ENCODE data around the gene NUTM2D.
"Not testable (repeated sequence)": the region's sequence is repeated elsewhere in the genome, so short reads cannot be mapped to it uniquely, and the experiment has no call there.

Gene NUTM2D

GRCh38 chr10:87342711-87343258 lies 14.8 kb upstream of the NUTM2D start:
- peak overlapping the region; percentile 37 for H3K4me3 ChIP-seq (ENCODE audit: control insufficient read depth, low read depth, low read length)
- peak; percentile 43 for TF ChIP-seq CTCF (IDR thresholded peaks at IDR 0.05; ENCODE audit: control insufficient read depth, insufficient read depth, low read depth, low read length, missing control alignments)
- DNase-seq (ENCODE audit: low read depth) = peak; percentile 5

DNA sequence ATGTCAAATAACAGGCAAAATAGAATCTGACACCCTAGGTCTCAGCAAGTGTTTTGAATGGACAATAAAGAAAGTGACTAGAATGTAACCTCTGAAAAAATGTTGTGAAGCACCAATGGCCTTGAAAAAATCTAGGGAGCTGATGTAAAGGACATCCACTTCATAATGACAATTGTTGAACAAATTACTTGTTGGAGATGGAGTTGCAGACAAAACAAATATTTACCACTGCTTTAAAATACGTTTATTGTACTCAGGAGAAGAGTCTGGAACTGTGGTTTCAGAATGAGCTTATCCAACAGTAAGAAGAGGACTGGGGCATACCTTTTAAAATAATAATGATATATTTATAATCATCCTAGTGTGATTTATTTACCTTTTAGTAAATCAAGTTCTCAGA lies 11.8 kb upstream of the NUTM2D start:
- not testable (repeated sequence) for H3K4me3 ChIP-seq (ENCODE audit: control insufficient read depth, low read depth, low read length); DNase-seq (ENCODE audit: low read depth)

- DNase-seq (ENCODE audit: low read depth); H3K4me3 ChIP-seq (ENCODE audit: control insufficient read depth, low read depth, low read length): not testable (repeated sequence)
Measured at GRCh38 chr10:87350161-87350560, 7.4 kb upstream of the NUTM2D start.

DNA sequence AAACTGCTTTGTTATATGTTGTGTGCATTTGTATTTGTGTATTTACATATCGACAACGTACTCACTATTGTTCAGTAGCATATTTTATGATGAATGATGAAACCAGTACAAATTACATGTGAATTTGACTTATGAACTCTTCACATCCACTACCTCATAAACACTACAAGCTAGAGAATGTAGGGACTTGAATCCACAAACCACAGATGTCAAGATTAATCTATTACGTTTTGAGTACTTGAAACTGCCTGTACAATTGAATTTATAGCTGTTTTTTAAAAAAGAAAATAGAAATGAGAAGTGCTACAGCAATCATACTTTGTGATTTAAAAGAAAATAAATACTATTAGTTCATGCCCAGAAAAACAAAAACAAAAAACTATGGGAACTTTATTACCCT lies 4.7 kb upstream of the NUTM2D start:
- not testable (repeated sequence) for DNase-seq (ENCODE audit: low read depth); H3K4me3 ChIP-seq (ENCODE audit: control insufficient read depth, low read depth, low read length)

DNA sequence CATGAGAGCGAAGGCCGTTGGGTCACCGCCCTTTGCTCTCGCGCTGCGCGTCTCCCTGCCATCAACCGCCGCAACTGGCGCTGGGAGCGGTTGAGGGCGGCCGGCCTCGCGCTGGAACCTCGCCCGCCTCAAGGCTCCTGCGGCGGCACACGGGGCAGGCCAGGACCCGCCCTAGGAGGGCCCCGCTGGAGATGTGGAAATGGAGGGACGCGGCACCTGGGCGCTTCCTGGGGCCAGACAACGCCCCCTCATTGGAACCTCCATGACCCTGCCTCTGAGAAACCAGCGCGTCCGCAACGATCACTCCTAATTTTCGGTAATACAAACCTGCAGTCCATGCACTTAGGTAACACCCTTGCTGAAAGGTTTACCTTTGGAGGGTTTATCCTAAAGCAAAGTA lies 2.4 kb upstream of the NUTM2D start:
- not testable (repeated sequence) for H3K4me3 ChIP-seq (ENCODE audit: control insufficient read depth, low read depth, low read length); DNase-seq (ENCODE audit: low read depth)

GRCh38 chr10:87358159-87358558 lies 615 bp downstream of the NUTM2D start:
- DNase-seq (ENCODE audit: low read depth); H3K4me3 ChIP-seq (ENCODE audit: control insufficient read depth, low read depth, low read length): not testable (repeated sequence)

- H3K4me3 ChIP-seq (ENCODE audit: control insufficient read depth, low read depth, low read length); DNase-seq (ENCODE audit: low read depth): not testable (repeated sequence)
Measured at GRCh38 chr10:87369514-87370112, 12.1 kb downstream of the NUTM2D start.

DNA sequence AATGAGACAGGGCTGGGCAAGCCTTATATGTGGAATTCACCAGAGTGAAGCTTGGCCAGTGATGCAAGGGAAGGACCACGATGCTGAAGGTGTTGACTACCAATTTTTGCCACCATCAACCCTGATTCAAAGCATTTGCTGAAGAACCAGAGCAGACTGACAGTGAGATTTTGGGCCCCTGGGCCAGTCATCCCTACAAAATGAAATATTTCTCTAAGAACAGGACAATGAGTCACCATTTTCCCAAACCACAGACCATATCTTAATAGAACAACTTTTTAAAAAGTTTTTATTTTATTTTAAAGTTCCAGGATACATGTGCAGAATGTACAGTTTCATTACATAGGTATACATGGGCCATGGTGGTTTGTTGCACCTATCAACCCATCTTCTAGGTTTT lies 16.5 kb downstream of the NUTM2D start:
- DNase-seq (ENCODE audit: low read depth) = peak; percentile 1
- not testable (repeated sequence) for H3K4me3 ChIP-seq (ENCODE audit: control insufficient read depth, low read depth, low read length)

- not testable (repeated sequence) for DNase-seq (ENCODE audit: low read depth); H3K4me3 ChIP-seq (ENCODE audit: control insufficient read depth, low read depth, low read length)
Measured at GRCh38 chr10:87379115-87379514, 21.6 kb downstream of the NUTM2D start.

- DNase-seq (ENCODE audit: low read depth); H3K4me3 ChIP-seq (ENCODE audit: control insufficient read depth, low read depth, low read length): not testable (repeated sequence)
Measured at GRCh38 chr10:87383149-87383857, 25.8 kb downstream of the NUTM2D start.

GRCh38 chr10:87384283-87384682 lies 26.7 kb downstream of the NUTM2D start:
- not testable (repeated sequence) for DNase-seq (ENCODE audit: low read depth); H3K4me3 ChIP-seq (ENCODE audit: control insufficient read depth, low read depth, low read length)

DNA sequence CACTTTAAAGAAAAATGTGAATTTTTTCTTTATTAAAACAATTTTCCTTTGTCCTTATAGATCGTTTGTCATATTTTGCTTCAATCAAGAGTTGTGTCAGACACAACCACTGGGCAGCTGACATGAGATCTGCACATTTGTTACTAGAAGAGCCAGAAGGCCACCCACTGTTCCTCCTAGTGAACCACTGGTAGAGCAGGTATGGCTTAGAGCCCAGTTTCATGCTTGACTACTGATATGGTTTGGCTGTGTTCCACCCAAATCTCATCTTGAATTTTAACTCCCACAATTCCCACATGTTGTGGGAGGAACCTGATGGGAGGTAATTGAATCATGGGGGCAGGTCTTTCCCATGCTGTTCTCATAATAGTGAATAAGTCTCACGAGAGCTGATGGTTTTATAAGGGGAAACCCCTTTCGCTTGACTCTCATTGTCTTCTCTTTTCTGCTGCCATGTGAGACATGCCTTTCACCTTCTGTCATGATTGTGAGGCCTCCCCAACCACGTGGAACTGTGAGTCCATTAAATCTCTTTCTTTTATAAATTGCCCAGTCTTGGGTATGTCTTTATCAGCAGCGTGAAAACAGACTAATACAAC lies 28.3 kb downstream of the NUTM2D start:
- not testable (repeated sequence) for DNase-seq (ENCODE audit: low read depth); H3K4me3 ChIP-seq (ENCODE audit: control insufficient read depth, low read depth, low read length)

GRCh38 chr10:87391360-87391759 lies 33.8 kb downstream of the NUTM2D start:
- H3K4me3 ChIP-seq (ENCODE audit: control insufficient read depth, low read depth, low read length); DNase-seq (ENCODE audit: low read depth): not testable (repeated sequence)

DNA sequence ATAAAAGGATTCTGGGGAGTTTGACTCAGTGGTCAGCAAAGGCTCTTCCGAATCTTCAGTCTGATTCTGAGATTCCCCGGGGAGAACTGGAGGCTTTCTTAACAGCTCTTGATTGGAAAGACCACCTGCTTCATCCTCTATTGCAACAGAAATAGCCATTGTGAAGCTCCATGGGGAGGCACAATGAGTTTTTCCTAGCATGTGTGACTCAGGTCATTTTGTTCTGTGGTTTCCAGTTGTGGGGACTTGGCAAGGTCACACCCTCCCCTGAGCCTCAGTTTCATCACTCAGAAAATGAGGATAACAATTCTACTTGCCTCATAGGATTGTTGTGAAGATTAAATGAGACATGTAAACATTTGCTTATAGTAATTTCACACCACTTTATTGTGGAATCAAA lies 38.7 kb downstream of the NUTM2D start:
- not testable (repeated sequence) for H3K4me3 ChIP-seq (ENCODE audit: control insufficient read depth, low read depth, low read length); DNase-seq (ENCODE audit: low read depth)

GRCh38 chr10:87398436-87398835 lies 40.9 kb downstream of the NUTM2D start:
- not testable (repeated sequence) for DNase-seq (ENCODE audit: low read depth); H3K4me3 ChIP-seq (ENCODE audit: control insufficient read depth, low read depth, low read length)

GRCh38 chr10:87407516-87408467 lies 50.2 kb downstream of the NUTM2D start:
- H3K4me3 ChIP-seq (ENCODE audit: control insufficient read depth, low read depth, low read length); DNase-seq (ENCODE audit: low read depth): not testable (repeated sequence)

DNA sequence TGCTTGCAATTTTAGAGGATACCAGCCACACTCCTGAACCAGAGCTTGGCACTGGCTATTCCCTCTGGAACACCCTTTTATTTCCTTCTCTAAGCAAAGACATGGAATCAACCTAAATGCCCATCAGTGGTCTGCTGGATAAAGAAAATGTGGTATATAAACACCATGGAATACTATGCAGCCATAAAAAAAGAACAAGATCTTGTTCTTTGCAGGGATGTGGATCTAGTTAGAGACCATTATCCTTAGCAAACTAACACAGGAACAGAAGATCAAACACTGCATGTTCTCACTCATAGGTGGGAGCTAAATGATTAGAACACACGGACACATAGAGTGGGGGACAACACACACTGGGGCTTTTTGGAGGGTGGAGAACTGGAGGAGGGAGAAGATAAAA lies 56.4 kb downstream of the NUTM2D start:
- not testable (repeated sequence) for DNase-seq (ENCODE audit: low read depth); H3K4me3 ChIP-seq (ENCODE audit: control insufficient read depth, low read depth, low read length)
